Spleen (tissue), 13 donors: ENCODE data around the gene ZFYVE28. TPM values are rescaled to one million over a fixed set of nuclear protein-coding genes. Genes with fewer than 3 reads are reported as not detected.
A peak's percentile ranks its signal among the peaks of the same experiment; 100 is the strongest.
"Not testable (repeated sequence)": the region's sequence is repeated elsewhere in the genome, so short reads cannot be mapped to it uniquely, and the experiment has no call there.

Source experiments
- DNase-seq: peaks from one replicate; pipeline ENCODE4 v3.0.0-alpha.2; 2020
- H3K27ac ChIP-seq, 8 donors: fragments of 200-600 bp; sonication (generic) in 7 of 8; 1 replicate in 4 of 8; 2 replicates in 4 of 8; pipeline versions ENCODE4 v1.5.0 to v1.8.0; 2016 to 2021; ENCODE audit warnings: inconsistent platforms in 4 of 8, mild to moderate bottlenecking in 4 of 8, moderate library complexity in 1 of 8
- H3K27me3 ChIP-seq, 7 donors: fragments of 200-600 bp; sonication (generic) in 6 of 7; replicated peaks in 1 of 7; 1 replicate in 4 of 7; 2 replicates in 3 of 7; pipeline versions ENCODE4 v1.5.0 to v1.8.0; 2016 to 2021; ENCODE audit warnings: inconsistent platforms in 3 of 7, mild to moderate bottlenecking in 1 of 7
- H3K36me3 ChIP-seq, 6 donors: fragments of 200-600 bp; sonication (generic) in 5 of 6; 1 replicate in 4 of 6; 2 replicates in 2 of 6; pipeline versions ENCODE4 v1.5.0 to v1.8.0; 2016 to 2021; ENCODE audit warnings: inconsistent platforms in 2 of 6
- H3K4me1 ChIP-seq, 6 donors: fragments of 200-600 bp; sonication (generic) in 5 of 6; 1 replicate in 3 of 6; 2 replicates in 3 of 6; pipeline versions ENCODE4 v1.5.0 to v1.8.0; 2016 to 2021; ENCODE audit warnings: inconsistent platforms in 3 of 6
- H3K4me3 ChIP-seq, 8 donors: fragments of 200-600 bp; sonication (generic) in 7 of 8; 1 replicate in 4 of 8; 2 replicates in 4 of 8; pipeline versions ENCODE4 v1.5.0 to v1.8.0; 2016 to 2021; ENCODE audit warnings: inconsistent platforms in 4 of 8, mild to moderate bottlenecking in 4 of 8, moderate library complexity in 2 of 8
- H3K9me3 ChIP-seq, 8 donors: fragments of 200-600 bp; sonication (generic) in 7 of 8; 1 replicate in 4 of 8; 2 replicates in 4 of 8; pipeline versions ENCODE4 v1.5.0 to v1.8.0; 2016 to 2021; ENCODE audit warnings: inconsistent platforms in 4 of 8
- POLR2A ChIP-seq, 3 donors: fragments of 450-650 bp; IDR thresholded peaks; one replicate each; pipeline ENCODE4 v1.5.1; 2017; ENCODE audit warnings: antibody characterized with exemption in 3 of 3, mild to moderate bottlenecking in 1 of 3
- POLR2AphosphoS5 ChIP-seq, 3 donors: sonication (generic); formaldehyde crosslinking; IDR thresholded peaks; one replicate each; pipeline ENCODE4 v1.5.1; 2017; ENCODE audit warnings: antibody characterized with exemption in 3 of 3
- WGBS, 5 donors: extraction: QIAGEN DNeasy Blood & Tissue Kit in 3 of 5; methylation state at CpG; one replicate each; pipeline versions ENCODE4 v1.1.5 to v1.1.7; 2013 to 2018; 5-methylcytosine and 5-hydroxymethylcytosine counted together
- intact Hi-C: fragments of 100-400 bp; cut with DNase I; formaldehyde crosslinking; loops from one replicate; pipeline ENCODE4 v1.15.0; 2023; ENCODE audit warnings: low total_unique reads
- long read RNA-seq, 2 donors: transcript quantifications; one replicate each; lab custom pipeline, GENCODE V29; 2026
- polyA plus RNA-seq, 3 donors: library from polyadenylated mRNA; stranded (reverse); fragments of 200-250 nt; gene quantifications; one replicate each; pipeline ENCODE4 v1.2.1, GENCODE V29; 2013
- total RNA-seq, 7 donors: library from RNA; depleted of rRNA in 3 of 7; stranded (reverse); fragments of >200 nt in 3 of 7; fragmentation: NEBNext Ultra II Directional in 4 of 7; extraction: Animal tissue kit (Norgen Biotek cat#: 25700) in 4 of 7; gene quantifications; one replicate each; pipeline versions ENCODE4 v1.1.0 to v1.2.1, GENCODE V29; 2016 to 2021
- TF ChIP-seq, protein P1 (sequence below), 11 experiments: fragments of 200-600 bp in 7 of 11; fragments of 450-650 bp in 4 of 11; sonication (generic) in 4 of 11; IDR thresholded peaks in 8 of 11; conservative IDR thresholded peaks in 3 of 11; 1 replicate in 7 of 11; 2 replicates in 4 of 11; pipeline versions ENCODE4 v1.4.0 to v1.8.0; 2016 to 2021; ENCODE audit warnings: antibody characterized with exemption in 11 of 11, inconsistent platforms in 4 of 11, mild to moderate bottlenecking in 1 of 11
- donor health status: healthy with polysubstance abuse.
- donor health status: DM: no; HTN: no; CAD: no; lungs with moderate emphysema.
- donor health status: DM: no; HTN: no; CAD: no.
- donor health status: Bipolar disorder and iron deficiency.
- donor health status: healthy.
- donor health status: DM: no; HTN: no; CAD: no.
- donor health status: DM: yes; HTN: yes; CAD: no.

The ZFYVE28 gene
- 10 to 100 TPM; 11.2 to 31.3 (median 15.7) TPM for total RNA-seq
- polyA plus RNA-seq, result 1 to 10 TPM; 2.7 to 8.5 (median 7.8) TPM
- long read RNA-seq, donor 1, partial matches to known transcripts, result 0 of 1 reads
- long read RNA-seq, donor 1, other reads (novel, unspliced or antisense), result 0 of 1 reads
- long read RNA-seq, donor 2, result 0 reads

DNA sequence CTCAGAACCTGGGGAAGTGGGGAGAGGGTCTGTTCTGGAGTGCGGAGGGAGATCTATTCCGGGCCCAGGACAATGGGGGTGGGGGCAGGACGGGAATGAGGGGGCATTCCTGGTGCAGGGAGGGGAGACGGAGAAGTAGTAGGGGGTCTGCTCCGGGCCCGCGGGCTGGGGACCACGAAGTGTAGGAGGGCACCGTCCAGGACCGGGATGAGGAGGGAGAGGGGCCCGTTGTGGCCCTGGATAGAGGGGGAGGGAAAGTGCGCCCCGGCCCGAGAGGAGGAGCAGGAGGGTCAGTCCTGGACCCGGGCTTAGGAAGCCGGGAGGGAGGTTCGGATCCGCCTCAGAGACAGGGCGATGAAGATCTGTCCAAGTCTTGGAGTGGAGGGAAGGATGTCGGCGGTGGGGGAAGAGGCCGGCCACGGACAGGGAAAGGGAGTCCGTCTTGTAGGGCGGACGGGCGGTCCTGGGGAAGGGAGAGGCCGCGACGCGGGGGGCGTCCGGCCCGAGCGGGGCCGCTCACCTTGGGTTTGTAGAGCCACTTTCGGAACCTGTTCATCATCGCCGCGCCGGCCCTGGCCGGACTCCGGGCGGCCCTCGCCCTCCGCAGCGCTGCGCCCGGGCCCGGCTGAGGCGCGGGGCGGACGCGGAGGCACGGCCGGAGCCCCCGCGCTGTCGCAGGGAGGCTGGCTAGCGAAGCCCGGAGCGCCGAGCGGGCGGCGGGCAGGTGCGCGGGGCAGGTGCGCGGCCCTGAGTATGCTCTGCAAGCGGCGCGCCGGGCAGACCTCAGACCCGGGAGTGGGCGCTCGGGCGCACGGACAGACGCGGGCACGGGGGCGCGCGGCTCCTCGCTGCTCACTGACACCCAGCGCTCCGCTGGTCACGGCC, at the start of gene ZFYVE28:
ZFYVE28 (minus strand) TSS at position 881 of the 885 bp plus-strand sequence; CDS start at position 559, 322 bp downstream.
- H3K4me1 ChIP-seq, result peaks cover 32 to 66% (median 58%) of the 10 kb centered on the region in 6 donors
- H3K27ac ChIP-seq, result peak within 1 kb of the TSS in 6 of 8 donors; percentile 13 to 87 (median 59)
- intact Hi-C loops, result loop anchor here (10.0 kb wide), 1 partner anchor 153 kb away; the partner anchor contains the start of gene MXD4
- DNase-seq, result peak; percentile 86
- TF ChIP-seq POLR2A (IDR thresholded peaks at IDR 0.05) (no peak), POLR2AphosphoS5 (IDR thresholded peaks at IDR 0.05) (no peak)
- TF ChIP-seq, protein P1, sequence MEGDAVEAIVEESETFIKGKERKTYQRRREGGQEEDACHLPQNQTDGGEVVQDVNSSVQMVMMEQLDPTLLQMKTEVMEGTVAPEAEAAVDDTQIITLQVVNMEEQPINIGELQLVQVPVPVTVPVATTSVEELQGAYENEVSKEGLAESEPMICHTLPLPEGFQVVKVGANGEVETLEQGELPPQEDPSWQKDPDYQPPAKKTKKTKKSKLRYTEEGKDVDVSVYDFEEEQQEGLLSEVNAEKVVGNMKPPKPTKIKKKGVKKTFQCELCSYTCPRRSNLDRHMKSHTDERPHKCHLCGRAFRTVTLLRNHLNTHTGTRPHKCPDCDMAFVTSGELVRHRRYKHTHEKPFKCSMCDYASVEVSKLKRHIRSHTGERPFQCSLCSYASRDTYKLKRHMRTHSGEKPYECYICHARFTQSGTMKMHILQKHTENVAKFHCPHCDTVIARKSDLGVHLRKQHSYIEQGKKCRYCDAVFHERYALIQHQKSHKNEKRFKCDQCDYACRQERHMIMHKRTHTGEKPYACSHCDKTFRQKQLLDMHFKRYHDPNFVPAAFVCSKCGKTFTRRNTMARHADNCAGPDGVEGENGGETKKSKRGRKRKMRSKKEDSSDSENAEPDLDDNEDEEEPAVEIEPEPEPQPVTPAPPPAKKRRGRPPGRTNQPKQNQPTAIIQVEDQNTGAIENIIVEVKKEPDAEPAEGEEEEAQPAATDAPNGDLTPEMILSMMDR (IDR thresholded peaks at IDR 0.05 in 8 of 11, conservative IDR thresholded peaks at IDR 0.05 in 3 of 11), result no peak
- no peaks in the 10 kb centered on the region for H3K9me3 ChIP-seq
- peaks cover 0 to 79% (median 29%) of the 10 kb centered on the region in 7 donors for H3K27me3 ChIP-seq
- H3K36me3 ChIP-seq, result no peaks in the 10 kb centered on the region
- peak within 1 kb of the TSS; percentile 41 to 94 (median 72) for H3K4me3 ChIP-seq
- 1 to 2% (median 2%) methylated on average over 38 to 90 of the region's 90 CpGs for WGBS, 5 donors

DNA sequence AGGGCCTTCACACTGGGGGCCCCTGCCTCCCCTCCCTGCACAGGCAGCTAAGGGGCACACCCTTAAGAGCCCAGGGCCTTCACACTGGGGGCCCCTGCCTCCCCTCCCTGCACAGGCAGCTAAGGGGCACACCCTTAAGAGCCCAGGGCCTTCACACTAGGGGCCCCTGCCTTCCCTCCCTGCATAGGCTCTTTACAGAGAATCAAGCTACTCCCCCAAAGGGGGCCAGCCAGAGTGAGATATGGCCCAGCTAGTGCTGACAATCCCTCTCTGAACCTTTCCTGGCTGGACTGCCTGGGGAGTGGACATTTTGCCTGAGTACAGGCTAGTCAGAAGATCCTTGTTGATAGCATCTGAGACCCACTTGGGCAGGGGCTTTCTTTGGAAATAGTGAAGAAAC, 47.1 kb upstream of the ZFYVE28 start:
- H3K4me1 ChIP-seq, result peaks cover 16 to 51% (median 35%) of the 10 kb centered on the region in 6 donors
- H3K27ac ChIP-seq, H3K9me3 ChIP-seq, H3K4me3 ChIP-seq, intact Hi-C loops, H3K36me3 ChIP-seq: not testable (repeated sequence)
- peaks cover 0 to 26% (median 0%) of the 10 kb centered on the region in 7 donors for H3K27me3 ChIP-seq
- peak; percentile 41 for DNase-seq

DNA sequence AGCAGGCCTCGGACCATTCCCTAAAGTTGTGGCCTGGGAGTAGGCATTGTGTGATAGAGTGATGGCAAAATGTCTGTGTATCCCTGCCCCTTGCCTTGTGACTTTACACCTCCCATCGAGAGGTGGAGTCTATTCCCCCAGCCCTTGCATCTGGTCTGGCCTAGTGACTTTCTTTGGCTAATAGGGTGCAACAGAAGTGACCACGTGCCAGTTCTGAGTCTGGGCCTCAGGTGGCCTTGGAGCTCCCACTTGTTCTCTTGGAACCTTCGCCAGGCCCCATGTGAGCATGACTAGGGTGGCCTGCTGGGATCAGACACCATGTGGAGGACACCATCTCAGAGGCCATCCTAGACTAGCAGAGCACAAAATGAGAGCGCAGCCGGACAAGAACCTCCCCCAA, 46.6 kb upstream of the ZFYVE28 start:
- Histone ChIP-seq H3K4me1 (peaks cover 11 to 46% (median 30%) of the 10 kb centered on the region in 6 donors), H3K27ac (no peak overlapping the region), H3K9me3 (no peaks in the 10 kb centered on the region), H3K27me3 (peaks cover 0 to 26% (median 0%) of the 10 kb centered on the region in 7 donors), H3K36me3 (no peaks in the 10 kb centered on the region), H3K4me3 (no peak overlapping the region)
- intact Hi-C loops, result no loop called here
- 90 to 97% (median 95%) methylated on average over 5 to 6 of the region's 6 CpGs for WGBS, 5 donors
- TF ChIP-seq, protein P1 (IDR thresholded peaks at IDR 0.05 in 8 of 11, conservative IDR thresholded peaks at IDR 0.05 in 3 of 11), result no peak
- no peak for TF ChIP-seq POLR2A (IDR thresholded peaks at IDR 0.05)
- no peak for TF ChIP-seq POLR2AphosphoS5 (IDR thresholded peaks at IDR 0.05)
- DNase-seq, result peak; percentile 39

DNA sequence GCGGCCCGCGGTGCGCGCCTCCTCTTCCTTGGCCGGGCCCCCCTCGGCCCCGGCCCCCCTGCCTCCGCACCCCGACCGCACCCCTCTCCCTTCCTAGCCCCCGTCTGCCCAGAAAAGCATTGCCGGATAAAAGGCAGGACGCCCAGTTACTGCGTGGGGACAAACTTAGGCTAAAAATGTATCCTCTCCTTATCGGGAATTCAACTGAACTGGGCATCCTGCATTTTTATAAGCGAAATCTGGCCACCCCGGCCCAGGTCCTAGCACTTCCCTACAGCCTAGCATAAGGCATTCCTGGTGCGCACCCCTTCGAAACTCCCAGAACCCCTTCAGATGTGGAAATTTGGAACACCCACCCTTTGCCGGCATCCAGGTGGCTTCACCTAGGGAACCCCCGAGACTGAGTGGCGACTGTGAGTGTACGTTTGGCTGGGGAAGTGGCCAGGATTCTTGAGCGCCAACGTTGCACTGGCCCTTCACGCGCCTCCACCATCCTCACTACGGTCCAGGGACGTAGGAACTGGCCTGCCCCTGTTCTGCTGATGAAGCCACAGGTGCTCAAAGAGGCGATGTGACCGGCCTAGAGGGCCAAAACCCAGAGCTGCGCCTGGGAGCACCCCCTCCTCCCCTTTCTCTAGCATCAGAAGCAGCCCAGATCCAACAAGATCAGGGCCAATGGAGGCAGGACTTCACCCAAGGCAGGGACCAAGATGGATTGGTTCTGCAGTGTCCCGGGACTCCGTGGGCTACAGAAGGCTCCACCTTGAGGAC, 44.7 kb upstream of the ZFYVE28 start:
- Histone ChIP-seq H3K27me3 (peaks cover 0 to 36% (median 0%) of the 10 kb centered on the region in 7 donors), H3K9me3 (no peaks in the 10 kb centered on the region), H3K36me3 (no peaks in the 10 kb centered on the region), H3K27ac (peak overlapping the region in 4 of 8 donors; percentile 37 to 52 (median 45)), H3K4me3 (peak overlapping the region in 7 of 8 donors; percentile 40 to 87 (median 62)), H3K4me1 (peaks cover 10 to 38% (median 25%) of the 10 kb centered on the region in 6 donors)
- WGBS, 5 donors, result 35 to 57% (median 40%) methylated on average over 20 to 35 of the region's 35 CpGs
- intact Hi-C loops, result no loop called here
- TF ChIP-seq POLR2AphosphoS5 (IDR thresholded peaks at IDR 0.05), result no peak
- TF ChIP-seq, protein P1 (IDR thresholded peaks at IDR 0.05 in 8 of 11, conservative IDR thresholded peaks at IDR 0.05 in 3 of 11), result peak in 3 of 11 experiments; percentile 12 to 39 (median 31)
- DNase-seq, result peak; percentile 59
